NB4 (cell line): ENCODE data around the gene MAP3K1.

Source experiments
- DNase-seq: peaks from one replicate; pipeline ENCODE4 v3.0.0; 2010; ENCODE audit warnings: low read depth
- H3K4me3 ChIP-seq: one replicate; pipeline ENCODE4 v1.5.1; 2011; ENCODE audit warnings: mild to moderate bottlenecking, low read depth, low read length, moderate library complexity
- CTCF ChIP-seq: IDR thresholded peaks from one replicate; pipeline ENCODE4 v1.5.1; 2012; ENCODE audit warnings: low read depth, low read length
- MAX ChIP-seq: IDR thresholded peaks from 2 replicates; pipeline ENCODE4 v1.6.1; 2011; ENCODE audit warnings: low read depth, low read length
- MYC ChIP-seq: IDR thresholded peaks from 2 replicates; pipeline ENCODE4 v1.6.1; 2011; ENCODE audit warnings: low read depth, low read length
- POLR2A ChIP-seq: IDR thresholded peaks from 2 replicates; pipeline ENCODE4 v1.6.1; 2011; ENCODE audit warnings: mild to moderate bottlenecking; ENCODE audit not compliant: insufficient read length; ENCODE audit errors: extremely low read depth

The MAP3K1 gene

GRCh38 chr5:56845277-56845676 is 29.9 kb downstream of the MAP3K1 start:
- DNase-seq, result no peak
- TF ChIP-seq CTCF, result no peak
- TF ChIP-seq POLR2A, result no peak
- TF ChIP-seq MYC, result no peak
- no peak for TF ChIP-seq MAX
- H3K4me3 ChIP-seq, result no peak overlapping the region

- TF ChIP-seq MYC (no peak), CTCF (no peak), POLR2A (no peak), MAX (no peak)
These were observed 30.6 kb downstream of the MAP3K1 start for GRCh38 chr5:56845904-56846480.

GRCh38 chr5:56848206-56848605 is 32.9 kb downstream of the MAP3K1 start:
- TF ChIP-seq MAX (no peak), POLR2A (no peak), MYC (no peak), CTCF (no peak)
- DNase-seq, result no peak
- no peak overlapping the region for H3K4me3 ChIP-seq

More at GRCh38 chr5:56845904-56846480, 30.6 kb downstream of the MAP3K1 start:
- no peak for DNase-seq
- H3K4me3 ChIP-seq, result no peak overlapping the region

GRCh38 chr5:56849671-56850070 is 34.3 kb downstream of the MAP3K1 start:
- no peak for DNase-seq
- H3K4me3 ChIP-seq, result no peak overlapping the region
- TF ChIP-seq MAX, result no peak
- no peak for TF ChIP-seq MYC
- TF ChIP-seq POLR2A, result no peak

- H3K4me3 ChIP-seq, result no peak overlapping the region
- TF ChIP-seq MYC (no peak), CTCF (no peak), MAX (no peak), POLR2A (no peak)
- no peak for DNase-seq
These were observed 35.1 kb downstream of the MAP3K1 start for GRCh38 chr5:56850423-56850822.

- TF ChIP-seq MYC (no peak), MAX (no peak), POLR2A (no peak), CTCF (no peak)
- DNase-seq, result no peak
- H3K4me3 ChIP-seq, result no peak overlapping the region
These were observed 36.1 kb downstream of the MAP3K1 start for GRCh38 chr5:56851258-56851941.
